GM12875 (cell line): ENCODE measurements around the gene RNF187.

Source experiments
- H3K4me3 ChIP-seq: one replicate; pipeline ENCODE4 v1.5.1; 2011; ENCODE audit warnings: low read depth, low read length, control low read depth
- CTCF ChIP-seq: IDR thresholded peaks from 2 replicates; pipeline ENCODE4 v1.5.1; 2011; ENCODE audit warnings: low read depth, mild to moderate bottlenecking, control low read depth, inconsistent platforms, low read length, moderate library complexity, borderline replicate concordance; ENCODE audit not compliant: insufficient read depth

Gene RNF187

GRCh38 chr1:228454238-228454637 is 32.9 kb upstream of the RNF187 start:
- no peak for TF ChIP-seq CTCF
- H3K4me3 ChIP-seq, result no peak overlapping the region

- no peak for TF ChIP-seq CTCF
- H3K4me3 ChIP-seq, result no peak overlapping the region
Observed at GRCh38 chr1:228455715-228456114, 31.5 kb upstream of the RNF187 start.

GRCh38 chr1:228456252-228457016 is 30.7 kb upstream of the RNF187 start:
- H3K4me3 ChIP-seq, result peak overlapping the region; percentile 75
- TF ChIP-seq CTCF, result no peak

- TF ChIP-seq CTCF, result no peak
- peak overlapping the region; percentile 75 for H3K4me3 ChIP-seq
Observed at GRCh38 chr1:228457017-228457395, 30.2 kb upstream of the RNF187 start.

- peak; percentile 32; the same call in 1 of the 2 replicates for TF ChIP-seq CTCF
- H3K4me3 ChIP-seq, result peak overlapping the region; percentile 75
Observed at GRCh38 chr1:228457396-228458176, 29.6 kb upstream of the RNF187 start.

GRCh38 chr1:228459091-228459993 is 27.8 kb upstream of the RNF187 start:
- TF ChIP-seq CTCF, result peak; percentile 83
- H3K4me3 ChIP-seq, result peak overlapping the region; percentile 75
